Hippocampal formation (tissue), 2 donors: ENCODE measurements around the gene FAM83F.

ENCODE experiments used
- DNase-seq, 2 donors: peaks; one replicate each; lab custom pipeline; 2025; lab: John Stamatoyannopoulos, UW

FAM83F gene

GRCh38 chr22:39995393-39996252, 869 bp downstream of the FAM83F start:
- DNase-seq = no peak

GRCh38 chr22:39996732-39997131, 2.0 kb downstream of the FAM83F start:
- DNase-seq = no peak

GRCh38 chr22:39997421-39997820, 2.7 kb downstream of the FAM83F start:
- no peak for DNase-seq

GRCh38 chr22:39997939-39998726, 3.4 kb downstream of the FAM83F start:
- DNase-seq = no peak

GRCh38 chr22:39999144-39999757, 4.5 kb downstream of the FAM83F start:
- DNase-seq = no peak

GRCh38 chr22:40000171-40000570, 5.4 kb downstream of the FAM83F start:
- DNase-seq = no peak

- DNase-seq = no peak
Observed at GRCh38 chr22:40001106-40001505, 6.4 kb downstream of the FAM83F start.

GRCh38 chr22:40001800-40002577, 7.2 kb downstream of the FAM83F start:
- no peak for DNase-seq

- DNase-seq = no peak
Observed at GRCh38 chr22:40002935-40003715, 8.4 kb downstream of the FAM83F start.

GRCh38 chr22:40004836-40005235, 10.1 kb downstream of the FAM83F start:
- DNase-seq = no peak

GRCh38 chr22:40006641-40007040, 11.9 kb downstream of the FAM83F start:
- DNase-seq = no peak

- no peak for DNase-seq
Observed at GRCh38 chr22:40007853-40008710, 13.3 kb downstream of the FAM83F start.

GRCh38 chr22:40008726-40009291, 14.1 kb downstream of the FAM83F start:
- DNase-seq = no peak

- no peak for DNase-seq
Observed at GRCh38 chr22:40009292-40009774, 14.6 kb downstream of the FAM83F start.

GRCh38 chr22:40009951-40010671, 15.4 kb downstream of the FAM83F start:
- no peak for DNase-seq

GRCh38 chr22:40010746-40011145, 16.0 kb downstream of the FAM83F start:
- DNase-seq = no peak

GRCh38 chr22:40014667-40015248, 20.0 kb downstream of the FAM83F start:
- DNase-seq = no peak

- no peak for DNase-seq
Observed at GRCh38 chr22:40015358-40015976, 20.7 kb downstream of the FAM83F start.
